ENCODE results near the gene SEC22A.

DNA sequence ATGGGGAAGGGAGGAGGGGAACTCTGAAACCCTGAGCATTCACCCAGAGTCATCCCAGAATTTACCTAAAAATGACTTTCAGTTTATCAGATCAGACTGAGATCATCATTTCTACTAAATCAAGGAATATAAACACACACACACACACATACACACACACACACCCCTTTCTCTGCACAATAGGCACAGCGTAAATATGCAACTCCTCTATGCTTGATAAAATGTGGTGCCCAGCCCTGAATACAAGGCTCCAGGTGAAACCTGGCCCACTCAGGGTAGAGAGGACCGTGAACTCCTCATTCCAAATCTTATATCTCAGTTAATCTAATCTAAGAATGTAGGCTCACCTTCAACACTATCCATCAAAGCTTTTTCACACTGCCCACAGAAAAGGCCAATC is 31.8 kb upstream of the SEC22A start:
- TF ChIP-seq, protein P1, sequence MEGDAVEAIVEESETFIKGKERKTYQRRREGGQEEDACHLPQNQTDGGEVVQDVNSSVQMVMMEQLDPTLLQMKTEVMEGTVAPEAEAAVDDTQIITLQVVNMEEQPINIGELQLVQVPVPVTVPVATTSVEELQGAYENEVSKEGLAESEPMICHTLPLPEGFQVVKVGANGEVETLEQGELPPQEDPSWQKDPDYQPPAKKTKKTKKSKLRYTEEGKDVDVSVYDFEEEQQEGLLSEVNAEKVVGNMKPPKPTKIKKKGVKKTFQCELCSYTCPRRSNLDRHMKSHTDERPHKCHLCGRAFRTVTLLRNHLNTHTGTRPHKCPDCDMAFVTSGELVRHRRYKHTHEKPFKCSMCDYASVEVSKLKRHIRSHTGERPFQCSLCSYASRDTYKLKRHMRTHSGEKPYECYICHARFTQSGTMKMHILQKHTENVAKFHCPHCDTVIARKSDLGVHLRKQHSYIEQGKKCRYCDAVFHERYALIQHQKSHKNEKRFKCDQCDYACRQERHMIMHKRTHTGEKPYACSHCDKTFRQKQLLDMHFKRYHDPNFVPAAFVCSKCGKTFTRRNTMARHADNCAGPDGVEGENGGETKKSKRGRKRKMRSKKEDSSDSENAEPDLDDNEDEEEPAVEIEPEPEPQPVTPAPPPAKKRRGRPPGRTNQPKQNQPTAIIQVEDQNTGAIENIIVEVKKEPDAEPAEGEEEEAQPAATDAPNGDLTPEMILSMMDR (IDR thresholded peaks at IDR 0.05): no peak
- TF ChIP-seq ZFX (IDR thresholded peaks at IDR 0.05; ENCODE audit: borderline replicate concordance): no peak

Data from 22Rv1 (cell line).